ENCODE data around the gene TP53I13. TPM values are rescaled to one million over a fixed set of nuclear protein-coding genes. Genes with fewer than 3 reads are reported as not detected.

Gene TP53I13
- total RNA-seq, 1 experiment from 2014 or later: 28.1 TPM

DNA sequence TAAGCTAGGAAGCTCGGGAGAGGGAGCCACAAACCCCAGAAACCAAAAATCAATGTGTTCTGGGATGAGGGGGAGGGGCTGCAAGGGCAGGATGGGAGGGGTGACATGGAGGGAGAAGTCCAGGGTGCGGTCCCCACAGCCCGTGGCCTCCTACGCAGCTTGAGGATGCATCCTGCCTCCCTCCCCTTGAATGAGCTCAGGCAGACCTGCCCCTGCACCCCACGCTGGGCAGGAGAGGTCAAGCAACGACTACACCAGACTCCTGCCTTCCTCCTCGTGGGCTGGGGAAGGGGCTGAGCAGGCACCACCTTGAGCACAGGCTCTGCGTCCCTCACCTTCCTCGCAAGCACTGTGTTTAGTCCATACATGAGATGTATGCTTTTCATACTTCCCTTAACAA lies 28.3 kb downstream of the TP53I13 start:
- no CpG with 5 or more reads among the region's 9 CpGs for WGBS (ENCODE audit: extremely low coverage, insufficient read length, low lambda C conversion rate)
- Histone ChIP-seq H3T11ph (ENCODE audit: low read length) (no peak overlapping the region), H4K5ac (ENCODE audit: insufficient read length, low read depth, low read length) (no peak overlapping the region), H3K23ac (ENCODE audit: insufficient read length, low read depth, low read length) (no peak overlapping the region), H3K27me3 (ENCODE audit: insufficient read depth, low read length) (no peaks in the 10 kb centered on the region), H2BK12ac (ENCODE audit: insufficient read length, low read depth, low read length) (no peak overlapping the region), H3K79me1 (ENCODE audit: insufficient read depth, low read depth, low read length, poor library complexity, severe bottlenecking) (no peaks in the 10 kb centered on the region), H2BK20ac (ENCODE audit: low read depth, low read length, poor library complexity, severe bottlenecking) (no peak overlapping the region), H2BK15ac (ENCODE audit: low read depth, low read length) (no peak overlapping the region), H3K27ac (ENCODE audit: insufficient read length, low read depth, low read length) (no peak overlapping the region), H3K4me1 (ENCODE audit: insufficient read depth, low read length) (peaks cover 4% of the 10 kb centered on the region; the same call in 1 of the 2 replicates), H3K9me3 (ENCODE audit: control insufficient read depth, low read depth, low read length) (no peaks in the 10 kb centered on the region), H4K8ac (replicated peaks; ENCODE audit: insufficient read length, low read depth, low read length) (no peak overlapping the region), H3K18ac (ENCODE audit: insufficient read length, low read depth, low read length) (no peak overlapping the region), H4K20me1 (ENCODE audit: control insufficient read depth, insufficient read depth, insufficient read length) (no peaks in the 10 kb centered on the region), H3K23me2 (ENCODE audit: insufficient read length, low read depth, low read length, poor library complexity, severe bottlenecking) (peaks cover 15% of the 10 kb centered on the region), H2BK120ac (ENCODE audit: low read depth, low read length, poor library complexity, severe bottlenecking) (no peak overlapping the region), H3K9ac (ENCODE audit: extremely low read depth, insufficient read length, low read length) (no peak overlapping the region), H3K56ac (ENCODE audit: insufficient read length, low read depth, low read length) (no peak overlapping the region), H3K4ac (ENCODE audit: low read depth, low read length) (no peak overlapping the region), H3K4me2 (ENCODE audit: insufficient read depth, insufficient read length, low read length) (peak overlapping the region; percentile 7), H3K79me2 (ENCODE audit: insufficient read depth, low read length) (no peaks in the 10 kb centered on the region; the same call in 1 of the 2 replicates), H2BK5ac (ENCODE audit: insufficient read length, low read length) (no peak overlapping the region), H2AFZ (ENCODE audit: low read length) (no peak overlapping the region), H2AK5ac (ENCODE audit: insufficient read length, low read length) (no peak overlapping the region), H4K91ac (ENCODE audit: insufficient read length, low read depth, low read length) (no peak overlapping the region), H3K14ac (ENCODE audit: insufficient read depth, low read length) (no peak overlapping the region)
- peaks cover 0 to 3% of the 10 kb centered on the region in 2 experiments; a peak in 1 of 5 replicates for H3K9me3 Mint-ChIP-seq
- peaks cover 0 to 2% (median 0%) of the 10 kb centered on the region in 3 experiments; a peak in 1 of 7 replicates for H3K36me3 Mint-ChIP-seq (ENCODE audit: insufficient read depth in 1 of 3, low read depth in 3 of 3)
- H3K4me1 Mint-ChIP-seq: peaks cover 32 to 66% of the 10 kb centered on the region in 2 experiments
- TF ChIP-seq, protein P1, sequence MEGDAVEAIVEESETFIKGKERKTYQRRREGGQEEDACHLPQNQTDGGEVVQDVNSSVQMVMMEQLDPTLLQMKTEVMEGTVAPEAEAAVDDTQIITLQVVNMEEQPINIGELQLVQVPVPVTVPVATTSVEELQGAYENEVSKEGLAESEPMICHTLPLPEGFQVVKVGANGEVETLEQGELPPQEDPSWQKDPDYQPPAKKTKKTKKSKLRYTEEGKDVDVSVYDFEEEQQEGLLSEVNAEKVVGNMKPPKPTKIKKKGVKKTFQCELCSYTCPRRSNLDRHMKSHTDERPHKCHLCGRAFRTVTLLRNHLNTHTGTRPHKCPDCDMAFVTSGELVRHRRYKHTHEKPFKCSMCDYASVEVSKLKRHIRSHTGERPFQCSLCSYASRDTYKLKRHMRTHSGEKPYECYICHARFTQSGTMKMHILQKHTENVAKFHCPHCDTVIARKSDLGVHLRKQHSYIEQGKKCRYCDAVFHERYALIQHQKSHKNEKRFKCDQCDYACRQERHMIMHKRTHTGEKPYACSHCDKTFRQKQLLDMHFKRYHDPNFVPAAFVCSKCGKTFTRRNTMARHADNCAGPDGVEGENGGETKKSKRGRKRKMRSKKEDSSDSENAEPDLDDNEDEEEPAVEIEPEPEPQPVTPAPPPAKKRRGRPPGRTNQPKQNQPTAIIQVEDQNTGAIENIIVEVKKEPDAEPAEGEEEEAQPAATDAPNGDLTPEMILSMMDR (conservative IDR thresholded peaks at IDR 0.05): no peak
- no peak for DNase-seq
- H3K27me3 Mint-ChIP-seq (ENCODE audit: low read depth): peaks cover 2% of the 10 kb centered on the region
- H3K4me3 Mint-ChIP-seq: peak overlapping the region in 1 of 2 experiments; percentile 66; a peak in 3 of 5 replicates
- no peak overlapping the region for H3K27ac Mint-ChIP-seq

Measured in H9 (cell line).